OCI-LY1 (cell line): ENCODE results near the gene FOXE3.

Source experiments
- H2AFZ ChIP-seq: fragments of 200-600 bp; sonication (generic), shearing (Covaris generic); 2 replicates; pipeline ENCODE4 v1.6.0; 2014; ENCODE audit warnings: antibody characterized with exemption, mild to moderate bottlenecking, low read length
- H3F3A ChIP-seq: fragments of 200-600 bp; sonication (generic), shearing (Covaris generic); 2 replicates; pipeline ENCODE4 v1.6.0; 2014; ENCODE audit warnings: mild to moderate bottlenecking, antibody characterized with exemption, low read length, moderate library complexity; ENCODE audit not compliant: insufficient read depth
- H3K27ac ChIP-seq: fragments of 200-600 bp; sonication (generic); 2 replicates; pipeline ENCODE4 v1.5.1; 2014; ENCODE audit warnings: low read length, mixed run types, mild to moderate bottlenecking, low read depth; ENCODE audit not compliant: poor library complexity, severe bottlenecking
- H3K27me3 ChIP-seq: fragments of 200-600 bp; sonication (generic); 2 replicates; pipeline ENCODE4 v1.6.0; 2014; ENCODE audit warnings: antibody characterized with exemption, mild to moderate bottlenecking, low read length, moderate library complexity; ENCODE audit not compliant: insufficient read depth
- H3K36me3 ChIP-seq: fragments of 200-600 bp; sonication (generic); 2 replicates; pipeline ENCODE4 v1.6.1; 2014; ENCODE audit warnings: mild to moderate bottlenecking, antibody characterized with exemption, low read length, moderate library complexity, mixed read lengths; ENCODE audit not compliant: insufficient read depth
- H3K4me1 ChIP-seq: fragments of 200-600 bp; sonication (generic); 2 replicates; pipeline ENCODE4 v1.5.1; 2014; ENCODE audit warnings: mild to moderate bottlenecking, low read length, moderate library complexity; ENCODE audit not compliant: insufficient read depth, severe bottlenecking
- H3K4me2 ChIP-seq: fragments of 200-600 bp; sonication (generic), shearing (Covaris generic); 2 replicates; pipeline ENCODE4 v1.6.1; 2014; ENCODE audit warnings: low read length
- H3K4me3 ChIP-seq: fragments of 200-600 bp; sonication (generic); 2 replicates; pipeline ENCODE4 v1.5.1; 2014; ENCODE audit warnings: low read length, low read depth, mild to moderate bottlenecking, mixed read lengths; ENCODE audit not compliant: poor library complexity, severe bottlenecking
- H3K79me2 ChIP-seq: fragments of 200-600 bp; shearing (Covaris generic); 2 replicates; pipeline ENCODE4 v1.6.1; 2016; ENCODE audit warnings: mixed run types, low read length, mixed read lengths; ENCODE audit not compliant: insufficient read depth
- H3K9ac ChIP-seq: fragments of 200-600 bp; sonication (generic), shearing (Covaris generic); 2 replicates; pipeline ENCODE4 v1.6.1; 2014; ENCODE audit warnings: mild to moderate bottlenecking, low read length, mixed read lengths
- H3K9me2 ChIP-seq: fragments of 200-600 bp; sonication (generic), shearing (Covaris generic); 2 replicates; pipeline ENCODE4 v1.6.1; 2014; ENCODE audit warnings: low read depth, mild to moderate bottlenecking, low read length, mixed read lengths
- H3K9me3 ChIP-seq: fragments of 200-600 bp; shearing (Covaris generic); 2 replicates; pipeline ENCODE4 v1.6.1; 2014; ENCODE audit warnings: low read length, mixed read lengths
- H4K20me1 ChIP-seq: fragments of 200-600 bp; sonication (generic), shearing (Covaris generic); 2 replicates; pipeline ENCODE4 v1.6.0; 2016; ENCODE audit warnings: mild to moderate bottlenecking, low read length; ENCODE audit not compliant: insufficient read depth
- CTCF ChIP-seq: fragments of 200-600 bp; sonication (generic), shearing (Covaris generic); IDR thresholded peaks from 2 replicates; pipeline ENCODE4 v1.5.1; 2017; ENCODE audit warnings: mild to moderate bottlenecking, antibody characterized with exemption, low read length, moderate library complexity, mixed read lengths
- EZH2 ChIP-seq: fragments of 200-600 bp; sonication (generic), shearing (Covaris generic); IDR thresholded peaks from 2 replicates; pipeline ENCODE4 v1.8.0; 2017; ENCODE audit warnings: borderline replicate concordance, mixed run types, mild to moderate bottlenecking, antibody characterized with exemption, low read length, moderate library complexity, mixed read lengths

Gene FOXE3

GRCh38 chr1:47432071-47433036 lies 16.3 kb downstream of the FOXE3 start:
- H3K4me2 ChIP-seq: peak overlapping the region; percentile 38; the same call in 1 of the 2 replicates
- no peaks in the 10 kb centered on the region for H3K27me3 ChIP-seq
- H3K9me2 ChIP-seq: no peaks in the 10 kb centered on the region
- no peaks in the 10 kb centered on the region for H3K79me2 ChIP-seq
- no peaks in the 10 kb centered on the region for H3F3A ChIP-seq
- H3K27ac ChIP-seq: no peak overlapping the region
- TF ChIP-seq EZH2 (no peak), CTCF (peak; percentile 44; the same call in 1 of the 2 replicates)
- no peak overlapping the region; the same call in 1 of the 2 replicates for H3K9ac ChIP-seq
- no peak overlapping the region for H3K4me3 ChIP-seq
- H3K9me3 ChIP-seq: no peaks in the 10 kb centered on the region
- peaks cover 11% of the 10 kb centered on the region; the same call in 1 of the 2 replicates for H3K36me3 ChIP-seq
- no peaks in the 10 kb centered on the region for H4K20me1 ChIP-seq
- peaks cover 25% of the 10 kb centered on the region for H3K4me1 ChIP-seq
- H2AFZ ChIP-seq: no peak overlapping the region

- Histone ChIP-seq H3K9me2 (no peaks in the 10 kb centered on the region), H3K79me2 (no peaks in the 10 kb centered on the region), H4K20me1 (no peaks in the 10 kb centered on the region), H3F3A (no peaks in the 10 kb centered on the region), H3K36me3 (peaks cover 11% of the 10 kb centered on the region; the same call in 1 of the 2 replicates), H3K9ac (no peak overlapping the region), H3K9me3 (no peaks in the 10 kb centered on the region), H3K27me3 (no peaks in the 10 kb centered on the region), H3K27ac (no peak overlapping the region), H3K4me3 (no peak overlapping the region), H2AFZ (no peak overlapping the region), H3K4me1 (peaks cover 25% of the 10 kb centered on the region), H3K4me2 (no peak overlapping the region)
- no peak for TF ChIP-seq CTCF
- TF ChIP-seq EZH2: no peak
Measured at GRCh38 chr1:47433037-47433421, 16.9 kb downstream of the FOXE3 start.

GRCh38 chr1:47433477-47434050 lies 17.5 kb downstream of the FOXE3 start:
- H3K9ac ChIP-seq: no peak overlapping the region
- no peak overlapping the region for H3K27ac ChIP-seq
- no peaks in the 10 kb centered on the region for H3F3A ChIP-seq
- no peaks in the 10 kb centered on the region for H3K79me2 ChIP-seq
- no peak for TF ChIP-seq EZH2
- TF ChIP-seq CTCF: no peak
- no peaks in the 10 kb centered on the region for H4K20me1 ChIP-seq
- H3K9me2 ChIP-seq: no peaks in the 10 kb centered on the region
- H3K9me3 ChIP-seq: no peaks in the 10 kb centered on the region
- no peak overlapping the region for H3K4me3 ChIP-seq
- no peak overlapping the region for H2AFZ ChIP-seq
- H3K4me2 ChIP-seq: no peak overlapping the region
- H3K27me3 ChIP-seq: no peaks in the 10 kb centered on the region
- peaks cover 11% of the 10 kb centered on the region; the same call in 1 of the 2 replicates for H3K36me3 ChIP-seq
- H3K4me1 ChIP-seq: peaks cover 25% of the 10 kb centered on the region
